Measurements from ENCODE around the gene CSNK2A1. TPM values are rescaled to one million over a fixed set of nuclear protein-coding genes. Genes with fewer than 3 reads are reported as not detected.

The CSNK2A1 gene
- total RNA-seq, 4 donors from 2014 or later = 85.0 to 107 (median 96.9) TPM

GRCh38 chr20:531608-532007 is 12.0 kb downstream of the CSNK2A1 start:
- no peak for TF ChIP-seq CTCF (IDR thresholded peaks at IDR 0.05)
- no peak for TF ChIP-seq POLR2A (IDR thresholded peaks at IDR 0.05)
- no peak for TF ChIP-seq EP300 (IDR thresholded peaks at IDR 0.05)
- no peak for TF ChIP-seq POLR2AphosphoS5 (IDR thresholded peaks at IDR 0.05)
- no peaks in the 10 kb centered on the region for H3K27me3 ChIP-seq
- peaks cover 38% of the 10 kb centered on the region for H3K4me1 ChIP-seq

GRCh38 chr20:530321-530720 is 13.3 kb downstream of the CSNK2A1 start:
- Histone ChIP-seq H3K27me3 (no peaks in the 10 kb centered on the region), H3K4me1 (peaks cover 25% of the 10 kb centered on the region), H3K4me3 (no peak overlapping the region), H3K27ac (no peak overlapping the region), H3K9me3 (no peaks in the 10 kb centered on the region), H3K36me3 (peaks cover 19% of the 10 kb centered on the region)
- no peak for DNase-seq (ENCODE audit: low spot score in 2 of 2)
- 98% methylated on average over 6 of the region's 6 CpGs for WGBS
- TF ChIP-seq POLR2AphosphoS5 (IDR thresholded peaks at IDR 0.05) (no peak), CTCF (IDR thresholded peaks at IDR 0.05) (no peak), POLR2A (IDR thresholded peaks at IDR 0.05) (no peak), EP300 (IDR thresholded peaks at IDR 0.05) (no peak)

More at GRCh38 chr20:531608-532007, 12.0 kb downstream of the CSNK2A1 start:
- Histone ChIP-seq H3K9me3 (no peaks in the 10 kb centered on the region), H3K36me3 (peaks cover 11% of the 10 kb centered on the region), H3K4me3 (no peak overlapping the region), H3K27ac (no peak overlapping the region)
- DNase-seq (ENCODE audit: low spot score in 2 of 2) = no peak

- TF ChIP-seq POLR2AphosphoS5 (IDR thresholded peaks at IDR 0.05) = no peak
- no peak for TF ChIP-seq CTCF (IDR thresholded peaks at IDR 0.05)
- no peak for TF ChIP-seq EP300 (IDR thresholded peaks at IDR 0.05)
- TF ChIP-seq POLR2A (IDR thresholded peaks at IDR 0.05) = no peak
- no peak overlapping the region for H3K4me3 ChIP-seq
- no peak overlapping the region for H3K27ac ChIP-seq
- H3K9me3 ChIP-seq = no peaks in the 10 kb centered on the region
- H3K36me3 ChIP-seq = peaks cover 26% of the 10 kb centered on the region
- no peak for DNase-seq (ENCODE audit: low spot score in 2 of 2)
- peaks cover 16% of the 10 kb centered on the region for H3K4me1 ChIP-seq
- H3K27me3 ChIP-seq = no peaks in the 10 kb centered on the region
- 96% methylated on average over 7 of the region's 7 CpGs for WGBS
Observed at GRCh38 chr20:528923-529604, 14.5 kb downstream of the CSNK2A1 start.

- TF ChIP-seq CTCF (IDR thresholded peaks at IDR 0.05) (no peak), EP300 (IDR thresholded peaks at IDR 0.05) (no peak), POLR2AphosphoS5 (IDR thresholded peaks at IDR 0.05) (no peak), POLR2A (IDR thresholded peaks at IDR 0.05) (no peak)
- no peaks in the 10 kb centered on the region for H3K27me3 ChIP-seq
- H3K9me3 ChIP-seq = no peaks in the 10 kb centered on the region
- no peak for DNase-seq (ENCODE audit: low spot score in 2 of 2)
- 96% methylated on average over 2 of the region's 2 CpGs for WGBS
- H3K36me3 ChIP-seq = peaks cover 35% of the 10 kb centered on the region
- no peak overlapping the region for H3K27ac ChIP-seq
- H3K4me1 ChIP-seq = peaks cover 6% of the 10 kb centered on the region
- H3K4me3 ChIP-seq = no peak overlapping the region
Observed at GRCh38 chr20:527571-527886, 16.1 kb downstream of the CSNK2A1 start.

- peaks cover 36% of the 10 kb centered on the region for H3K36me3 ChIP-seq
- TF ChIP-seq CTCF (IDR thresholded peaks at IDR 0.05) (no peak), EP300 (IDR thresholded peaks at IDR 0.05) (no peak), POLR2A (IDR thresholded peaks at IDR 0.05) (no peak), POLR2AphosphoS5 (IDR thresholded peaks at IDR 0.05) (no peak)
- H3K27me3 ChIP-seq = no peaks in the 10 kb centered on the region
- H3K4me1 ChIP-seq = peaks cover 3% of the 10 kb centered on the region
- DNase-seq (ENCODE audit: low spot score in 2 of 2) = no peak
- H3K27ac ChIP-seq = no peak overlapping the region
- 95% methylated on average over 4 of the region's 4 CpGs for WGBS
- H3K4me3 ChIP-seq = no peak overlapping the region
- no peaks in the 10 kb centered on the region for H3K9me3 ChIP-seq
Observed at GRCh38 chr20:521860-522259, 21.7 kb downstream of the CSNK2A1 start.
